KBM-7 (cell line): ENCODE measurements around the gene CTAG2.
"Not testable (repeated sequence)": the region's sequence is repeated elsewhere in the genome, so short reads cannot be mapped to it uniquely, and the experiment has no call there.

Experiments used
- DNase-seq: peaks from one replicate; pipeline ENCODE4 v3.0.0-alpha.2; 2015
- in situ Hi-C: fragments of 300-500 bp; cut with MboI; formaldehyde crosslinking; loops from 2 replicates; pipeline ENCODE4 v1.14.3; 2020; ENCODE audit warnings: low sequenced_read_pairs, low pct_unique_long_range_greater_than_20kb, mixed read lengths

CTAG2 gene

GRCh38 chrX:154653413-154653812 lies at the start of gene CTAG2:
Gene CTAG2, minus strand, starts transcription at chrX:154653579. Its CDS starts 64 bp downstream, at chrX:154653515.
- in situ Hi-C loops, DNase-seq: not testable (repeated sequence)

DNA sequence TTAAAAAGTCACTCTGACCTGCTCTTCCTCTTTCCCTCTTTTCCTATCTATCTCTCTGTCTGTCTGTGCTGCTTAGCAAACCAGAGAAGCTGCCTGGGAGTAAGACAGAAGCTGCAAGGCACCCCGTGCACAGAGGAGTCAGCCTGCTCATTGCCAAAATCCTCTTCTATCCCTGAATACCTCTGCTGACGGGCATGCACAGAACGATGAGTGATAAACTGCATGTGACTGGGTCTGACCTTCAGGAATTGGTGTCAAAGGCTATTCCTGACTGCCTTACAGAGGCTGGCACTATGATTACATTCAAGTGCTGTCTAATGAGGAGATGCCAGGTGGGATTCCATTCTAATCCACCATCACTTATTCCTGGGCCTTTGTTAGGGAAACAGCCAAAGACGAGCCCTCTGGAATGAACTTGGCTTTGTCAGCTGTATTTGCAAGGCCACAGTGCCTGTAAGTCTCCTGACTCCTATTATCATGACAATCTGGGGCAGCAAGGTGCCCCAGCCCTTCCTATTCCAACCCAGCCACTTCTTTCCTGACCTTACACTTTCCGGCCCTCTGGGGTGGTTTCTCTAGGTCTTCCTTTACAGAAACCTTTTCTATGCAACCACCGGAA lies 45.4 kb upstream of the CTAG2 start:
- in situ Hi-C loops = no loop called here
- no peak for DNase-seq

GRCh38 chrX:154696676-154697045 lies 43.3 kb upstream of the CTAG2 start:
- in situ Hi-C loops = no loop called here
- no peak for DNase-seq

- in situ Hi-C loops = no loop called here
- DNase-seq = no peak
Observed at GRCh38 chrX:154695911-154696675, 42.7 kb upstream of the CTAG2 start.

DNA sequence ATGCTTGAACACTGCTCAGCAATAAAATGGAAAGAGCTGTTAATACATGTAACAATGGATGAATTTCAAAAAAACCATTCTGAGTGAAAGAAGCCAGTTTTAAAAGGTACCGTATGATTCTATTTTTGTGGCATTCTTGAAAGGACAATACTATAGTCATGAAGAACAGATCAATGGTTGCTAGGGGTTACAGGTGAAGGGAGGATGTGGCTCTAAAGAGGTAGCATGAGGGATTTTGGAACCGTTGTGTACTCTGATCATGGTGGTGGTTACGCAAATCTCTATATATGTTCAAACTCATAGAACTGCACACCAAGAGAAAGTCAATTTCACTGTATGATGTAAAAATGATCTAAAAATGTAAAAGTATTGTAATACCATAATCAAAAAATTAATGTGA lies 40.0 kb upstream of the CTAG2 start:
- no peak for DNase-seq
- in situ Hi-C loops = no loop called here

GRCh38 chrX:154690438-154690837 lies 37.1 kb upstream of the CTAG2 start:
- not testable (repeated sequence) for DNase-seq

GRCh38 chrX:154672084-154672483 lies 18.7 kb upstream of the CTAG2 start:
- in situ Hi-C loops = not testable (repeated sequence)

More at GRCh38 chrX:154690438-154690837, 37.1 kb upstream of the CTAG2 start:
- in situ Hi-C loops = not testable (repeated sequence)

DNA sequence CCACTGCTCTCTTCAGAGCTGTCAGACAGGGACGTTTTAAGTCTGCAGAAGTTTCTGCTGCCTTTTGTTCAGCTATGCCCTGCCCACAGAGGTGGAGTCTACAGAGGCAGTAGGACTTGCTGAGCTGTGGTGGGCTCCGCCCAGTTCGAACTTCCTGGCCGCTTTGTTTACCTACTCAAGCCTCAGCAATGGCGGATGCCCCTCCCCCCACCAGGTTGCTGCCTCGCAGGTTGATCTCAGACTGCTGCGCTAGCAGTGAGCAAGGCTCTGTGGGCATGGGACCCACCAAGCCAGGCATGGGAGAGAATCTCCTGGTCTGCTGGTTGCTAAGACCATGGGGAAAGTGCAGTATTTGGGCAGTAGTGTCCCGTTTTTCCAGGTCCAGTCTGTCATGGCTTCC lies 17.5 kb upstream of the CTAG2 start:
- in situ Hi-C loops, DNase-seq: not testable (repeated sequence)

More at GRCh38 chrX:154672084-154672483, 18.7 kb upstream of the CTAG2 start:
- not testable (repeated sequence) for DNase-seq

GRCh38 chrX:154661899-154662298 lies 8.5 kb upstream of the CTAG2 start:
- DNase-seq = no peak
- in situ Hi-C loops = no loop called here

- DNase-seq = no peak
Observed at GRCh38 chrX:154661170-154661569, 7.8 kb upstream of the CTAG2 start.

GRCh38 chrX:154660541-154660940 lies 7.2 kb upstream of the CTAG2 start:
- in situ Hi-C loops = no loop called here
- DNase-seq = no peak

More at GRCh38 chrX:154661170-154661569, 7.8 kb upstream of the CTAG2 start:
- in situ Hi-C loops = no loop called here

DNA sequence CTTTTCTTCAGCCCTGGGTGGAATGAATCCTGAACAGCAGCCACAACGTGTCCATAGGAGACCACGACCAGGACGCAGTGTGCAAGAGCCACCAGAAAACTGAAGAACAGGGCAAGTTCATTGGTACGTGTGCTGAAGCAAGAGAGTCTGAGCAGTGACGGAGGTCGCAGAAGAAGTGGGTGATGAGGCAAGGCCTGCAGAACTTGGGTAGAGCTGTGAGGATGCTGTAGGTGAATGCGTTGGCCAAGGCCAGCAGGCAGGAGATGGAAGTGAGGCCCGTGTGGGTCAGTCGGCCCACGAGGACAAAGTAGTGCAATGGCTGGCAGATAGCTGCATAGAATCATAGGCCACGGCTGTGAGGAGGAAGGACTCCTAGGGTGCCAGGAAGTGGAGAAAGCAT lies 5.6 kb upstream of the CTAG2 start:
- in situ Hi-C loops = no loop called here

DNA sequence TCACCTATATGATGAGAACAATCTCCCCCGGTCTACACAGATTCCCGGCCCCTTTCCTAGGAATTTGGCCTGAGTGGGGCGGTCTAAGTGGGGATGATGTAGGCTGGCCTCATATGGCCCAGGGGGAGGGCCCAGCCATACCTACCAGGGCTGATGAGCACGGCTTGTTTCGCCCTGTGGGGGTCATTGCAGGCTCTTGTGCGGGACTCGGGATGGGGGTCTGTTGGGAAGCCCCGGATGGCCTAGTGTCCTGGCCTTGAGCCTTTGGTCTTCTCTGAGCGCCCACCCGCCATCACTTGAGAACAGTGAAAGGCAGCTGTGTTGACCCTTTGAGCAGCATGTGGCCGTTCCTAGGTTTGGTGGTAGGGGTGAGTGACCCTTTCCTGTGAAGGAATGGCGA lies 4.8 kb upstream of the CTAG2 start:
- in situ Hi-C loops = no loop called here

More for the DNA sequence above, 5.6 kb upstream of the CTAG2 start:
- DNase-seq = no peak

GRCh38 chrX:154657226-154657805 lies 3.9 kb upstream of the CTAG2 start:
- in situ Hi-C loops = no loop called here
- DNase-seq = no peak

More for the DNA sequence above, 4.8 kb upstream of the CTAG2 start:
- no peak for DNase-seq

GRCh38 chrX:154655786-154656185 lies 2.4 kb upstream of the CTAG2 start:
- in situ Hi-C loops = no loop called here
- DNase-seq = no peak

GRCh38 chrX:154655346-154655745 lies 2.0 kb upstream of the CTAG2 start:
- in situ Hi-C loops = no loop called here
- no peak for DNase-seq

- no peak for DNase-seq
- in situ Hi-C loops = no loop called here
Observed at GRCh38 chrX:154654925-154655324, 1.5 kb upstream of the CTAG2 start.

DNA sequence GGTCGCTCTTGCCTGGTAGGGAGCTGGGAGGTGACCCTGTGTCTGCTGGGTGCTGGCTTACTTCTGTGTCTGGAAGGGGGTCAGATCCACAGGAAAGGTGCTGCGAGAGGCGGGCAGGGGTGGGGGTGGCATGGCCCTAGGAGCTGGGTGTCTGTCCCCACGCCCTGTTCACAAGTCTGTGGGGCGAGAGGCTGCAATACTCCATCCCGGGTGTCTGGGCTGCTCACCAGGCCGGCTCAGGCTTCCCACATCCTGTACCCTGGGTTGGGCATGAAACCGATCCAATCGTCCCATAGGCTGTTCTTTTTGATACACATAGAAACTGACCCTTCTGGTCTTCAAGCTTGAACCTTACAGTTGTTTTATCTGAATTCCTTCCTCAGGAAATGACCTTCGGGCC lies 993 bp upstream of the CTAG2 start:
- in situ Hi-C loops = no loop called here
- no peak for DNase-seq

DNA sequence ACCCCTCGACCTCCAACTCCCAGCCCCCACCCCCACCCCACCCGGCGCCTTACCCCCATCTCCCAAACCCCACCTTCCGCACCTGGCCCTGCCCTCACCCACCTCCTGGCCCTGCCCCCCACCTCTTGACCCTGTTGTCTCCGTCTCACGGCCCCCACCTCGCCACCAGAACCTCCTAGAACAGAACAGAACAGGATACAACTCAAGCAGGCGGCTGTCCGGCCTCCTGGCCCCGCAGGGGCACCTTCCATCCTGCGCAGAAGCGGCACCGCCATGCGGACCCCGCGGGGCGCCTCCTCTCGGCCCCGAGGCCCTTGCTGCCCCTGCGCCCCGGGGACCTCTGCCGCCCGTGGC lies 354 bp downstream of the CTAG2 start:
- DNase-seq = no peak
- in situ Hi-C loops = no loop called here

DNA sequence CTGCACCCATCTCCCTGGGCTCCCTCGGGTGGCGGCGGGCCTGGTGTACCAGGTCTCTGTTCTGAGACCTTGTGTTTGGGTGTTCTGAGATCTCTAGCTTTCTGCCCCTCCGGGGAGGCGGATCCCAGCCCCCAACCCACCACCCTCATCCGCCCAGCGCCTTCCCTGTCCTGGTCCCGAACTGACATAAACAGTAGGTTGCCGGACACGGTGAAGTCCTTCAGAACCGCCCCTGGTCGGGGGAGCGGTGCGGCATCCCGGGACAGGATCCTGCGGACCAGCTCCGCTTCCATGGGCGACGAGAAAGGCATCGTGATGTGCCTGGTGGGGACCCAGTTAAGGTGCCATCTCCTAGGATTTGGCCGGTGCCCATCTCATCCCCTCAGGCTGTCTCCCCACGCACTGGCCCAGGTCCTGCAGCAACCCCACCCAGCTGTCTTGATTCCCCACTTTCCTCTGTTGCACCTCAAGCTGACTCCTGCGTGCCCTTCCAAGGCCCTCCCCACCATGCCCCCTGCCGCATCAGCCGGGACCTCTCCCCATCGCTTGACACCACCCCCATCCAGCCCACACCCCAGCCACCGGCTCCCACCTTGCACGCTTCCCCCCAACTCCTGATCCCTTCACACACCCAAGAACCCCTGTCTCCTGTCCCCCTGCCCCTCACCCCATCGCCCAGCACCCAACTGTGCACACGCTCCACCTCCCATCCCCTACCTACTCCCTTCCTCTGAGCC lies 900 bp downstream of the CTAG2 start:
- in situ Hi-C loops = no loop called here
- DNase-seq = no peak
